HG03378 (cell line): ENCODE measurements around the gene PGAP6.
A peak's percentile ranks its signal among the peaks of the same experiment; 100 is the strongest.
"Not testable (repeated sequence)": the region's sequence is repeated elsewhere in the genome, so short reads cannot be mapped to it uniquely, and the experiment has no call there.

Experiments
- ATAC-seq: cut with Tn5 transposase; IDR thresholded peaks from one replicate; pipeline ENCODE4 v1.9.1; 2021; ENCODE audit warnings: mild to moderate bottlenecking, moderate library complexity; ENCODE audit not compliant: unreplicated experiment

Gene PGAP6

GRCh38 chr16:401468-402348 is 19.9 kb upstream of the PGAP6 start, which contains the start of gene DECR2:
Gene DECR2, plus strand, starts transcription at chr16:401885. Its CDS starts 79 bp downstream, at chr16:401964.
- ATAC-seq, result peak; percentile 38

GRCh38 chr16:400061-400591 is 18.3 kb upstream of the PGAP6 start:
- ATAC-seq, result no peak

DNA sequence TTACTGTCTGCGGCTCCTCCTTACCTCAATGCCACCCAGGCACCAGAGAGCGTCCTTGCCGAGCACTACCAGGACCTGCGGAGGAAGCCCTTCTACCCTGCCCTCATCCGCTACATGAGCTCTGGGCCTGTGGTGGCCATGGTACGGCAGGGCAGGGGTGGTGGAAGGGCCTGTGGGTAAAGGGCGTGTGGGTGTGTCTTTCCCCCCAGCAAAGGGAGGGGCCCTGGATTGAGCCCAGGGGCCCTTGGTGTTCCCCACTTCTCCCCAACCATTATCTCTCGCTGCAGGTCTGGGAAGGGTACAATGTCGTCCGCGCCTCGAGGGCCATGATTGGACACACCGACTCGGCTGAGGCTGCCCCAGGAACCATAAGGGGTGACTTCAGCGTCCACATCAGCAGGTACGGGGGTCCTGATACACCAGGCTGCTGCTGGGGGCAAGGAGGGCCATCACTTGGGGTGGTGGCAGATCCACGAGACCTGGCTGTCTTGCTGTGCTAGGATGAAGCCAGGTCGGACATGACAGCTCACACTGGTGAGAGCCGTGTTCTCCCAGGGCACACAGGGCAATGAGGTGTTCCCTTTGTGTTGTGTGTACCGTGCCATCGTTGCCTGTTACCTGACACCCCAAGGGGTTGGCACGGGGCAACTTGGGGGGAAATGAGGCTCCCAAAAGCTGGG is 17.7 kb upstream of the PGAP6 start:
- ATAC-seq, result no peak

DNA sequence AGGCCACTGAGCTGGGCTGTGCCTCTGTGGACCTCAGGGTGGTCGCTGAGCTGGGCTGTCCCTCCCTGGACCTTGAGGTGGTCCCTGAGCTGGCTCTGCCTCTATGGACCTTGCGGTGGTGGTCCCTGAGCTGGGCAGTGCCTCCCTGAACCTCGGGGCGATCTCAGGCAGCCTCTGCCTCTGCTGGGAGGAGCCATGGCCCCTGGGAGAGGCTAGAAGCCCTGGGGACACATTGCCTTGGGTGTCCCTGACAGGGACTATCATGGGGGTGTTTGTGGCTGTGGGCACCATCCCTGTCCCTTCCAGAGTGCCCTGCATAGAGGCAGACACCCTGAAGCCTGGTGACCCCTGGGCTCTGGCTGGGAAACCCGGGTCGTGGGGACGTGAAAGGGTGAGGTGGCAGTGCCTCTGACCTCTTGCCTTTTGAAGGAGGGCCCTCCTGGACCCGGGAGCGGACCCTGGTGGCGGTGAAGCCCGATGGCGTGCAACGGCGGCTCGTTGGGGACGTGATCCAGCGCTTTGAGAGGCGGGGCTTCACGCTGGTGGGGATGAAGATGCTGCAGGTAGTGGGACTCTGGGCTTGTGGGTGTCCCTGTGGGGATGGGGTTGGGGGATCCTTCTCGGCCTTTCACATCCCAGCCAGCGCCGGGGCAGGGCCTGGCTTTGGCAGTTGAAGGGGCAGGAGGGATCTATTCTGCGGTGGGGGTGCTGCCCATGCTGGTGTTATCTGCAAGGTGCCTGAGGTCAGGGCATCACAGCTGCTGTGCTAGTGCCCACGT is 17.0 kb upstream of the PGAP6 start:
- ATAC-seq, result no peak

- no peak for ATAC-seq
Measured at GRCh38 chr16:397736-398332, 16.1 kb upstream of the PGAP6 start.

DNA sequence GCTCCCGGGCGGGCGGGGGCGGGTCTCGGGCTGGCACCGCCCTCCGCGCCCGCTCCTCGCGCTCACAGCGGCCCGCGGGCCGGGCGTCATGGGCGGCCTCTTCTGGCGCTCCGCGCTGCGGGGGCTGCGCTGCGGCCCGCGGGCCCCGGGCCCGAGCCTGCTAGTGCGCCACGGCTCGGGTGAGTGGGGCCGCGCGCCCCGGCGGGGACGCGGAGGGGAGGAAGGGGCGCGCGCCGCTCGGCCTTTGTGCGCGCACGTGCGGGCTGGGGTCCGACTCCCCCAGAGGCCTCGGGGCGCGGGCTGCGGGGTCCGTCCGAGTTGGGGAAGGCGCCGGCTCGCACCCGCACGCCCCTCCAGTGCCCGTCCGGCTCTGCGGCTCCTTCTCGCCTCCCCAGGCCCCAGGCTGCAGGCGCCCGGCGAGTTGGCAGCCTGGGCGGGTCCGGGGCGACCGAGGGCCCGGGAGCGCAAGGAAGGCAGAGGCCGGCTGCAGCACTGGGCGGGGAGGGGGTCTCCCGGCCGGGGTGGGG is 15.4 kb upstream of the PGAP6 start, which contains the start of gene NME4:
NME4 (plus strand) TSS at position 65 of the 527 bp plus-strand sequence; CDS start at position 89, 24 bp downstream.
- no peak for ATAC-seq

- ATAC-seq, result no peak
Measured at GRCh38 chr16:396605-397004, 14.8 kb upstream of the PGAP6 start.

DNA sequence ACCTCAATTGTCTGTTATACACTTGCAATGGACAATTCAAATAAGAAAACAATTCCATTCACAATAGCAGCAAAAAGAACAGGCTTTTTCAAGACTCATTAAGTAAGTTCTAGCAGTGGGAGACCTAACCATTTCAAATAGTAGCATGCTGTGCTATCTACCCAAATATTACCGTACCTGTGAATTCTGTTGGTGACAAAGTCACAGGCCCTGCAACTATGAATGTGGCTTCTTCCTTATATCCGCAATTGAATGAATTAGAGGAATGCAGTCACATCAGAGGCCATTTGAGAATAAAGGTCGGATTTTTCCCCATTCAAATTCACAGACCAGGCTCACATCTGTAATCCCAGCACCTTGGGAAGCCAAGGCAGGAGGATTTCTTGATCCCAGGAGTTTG is 14.4 kb upstream of the PGAP6 start:
- ATAC-seq, result no peak

DNA sequence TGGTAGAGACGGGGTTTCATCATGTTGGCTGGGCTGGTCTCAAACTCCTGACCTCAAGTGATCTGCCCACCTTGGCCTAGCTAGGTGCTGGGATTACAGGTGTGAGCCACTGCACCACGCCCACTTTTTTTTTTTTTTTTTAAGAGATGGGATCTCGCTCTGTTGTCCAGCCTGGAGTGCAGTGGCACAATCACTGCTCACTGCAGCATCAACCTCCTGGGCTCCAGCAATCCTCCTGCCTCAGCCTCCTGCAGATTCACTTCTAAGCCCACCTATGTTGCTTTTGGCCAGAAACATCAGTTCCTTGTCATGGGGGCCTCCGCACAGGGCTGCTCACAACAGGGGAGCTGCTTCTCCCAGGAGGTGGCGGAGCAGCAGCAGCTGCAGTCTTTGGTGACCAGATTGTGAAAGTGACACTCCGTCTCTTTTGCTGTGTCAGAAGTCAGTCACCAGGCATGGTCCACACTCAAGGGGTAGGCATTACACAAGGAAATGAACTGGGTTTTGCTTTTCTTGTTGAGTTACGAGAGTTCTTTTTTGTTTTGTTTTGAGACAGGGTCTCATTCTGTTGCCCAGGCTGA is 10.8 kb upstream of the PGAP6 start:
- ATAC-seq, result no peak

DNA sequence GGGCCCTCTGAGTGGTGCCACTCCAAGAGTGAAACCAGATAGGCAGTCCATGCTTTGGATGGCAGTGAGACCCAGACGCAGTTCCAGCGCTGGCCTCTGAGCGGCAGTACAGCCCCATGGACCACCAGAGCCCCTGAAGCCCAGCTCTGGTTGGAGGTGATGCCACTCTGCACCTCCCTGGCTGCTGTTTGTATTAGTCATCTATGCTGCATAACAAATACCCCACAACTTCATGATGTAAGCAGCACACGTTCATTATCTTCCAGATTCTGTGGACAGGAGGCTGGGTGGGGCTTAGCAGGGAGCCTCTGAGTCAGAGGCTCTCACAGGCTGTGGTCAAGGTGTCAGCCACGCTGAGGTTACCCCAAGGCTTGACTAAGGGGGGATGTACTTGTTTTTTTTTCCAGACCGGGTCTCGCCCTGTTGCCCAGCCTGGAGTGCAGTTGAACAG is 10.1 kb upstream of the PGAP6 start:
- ATAC-seq, result no peak

GRCh38 chr16:389352-389751 is 7.6 kb upstream of the PGAP6 start:
- ATAC-seq, result no peak

GRCh38 chr16:387761-388666 is 6.2 kb upstream of the PGAP6 start:
- ATAC-seq, result not testable (repeated sequence)

DNA sequence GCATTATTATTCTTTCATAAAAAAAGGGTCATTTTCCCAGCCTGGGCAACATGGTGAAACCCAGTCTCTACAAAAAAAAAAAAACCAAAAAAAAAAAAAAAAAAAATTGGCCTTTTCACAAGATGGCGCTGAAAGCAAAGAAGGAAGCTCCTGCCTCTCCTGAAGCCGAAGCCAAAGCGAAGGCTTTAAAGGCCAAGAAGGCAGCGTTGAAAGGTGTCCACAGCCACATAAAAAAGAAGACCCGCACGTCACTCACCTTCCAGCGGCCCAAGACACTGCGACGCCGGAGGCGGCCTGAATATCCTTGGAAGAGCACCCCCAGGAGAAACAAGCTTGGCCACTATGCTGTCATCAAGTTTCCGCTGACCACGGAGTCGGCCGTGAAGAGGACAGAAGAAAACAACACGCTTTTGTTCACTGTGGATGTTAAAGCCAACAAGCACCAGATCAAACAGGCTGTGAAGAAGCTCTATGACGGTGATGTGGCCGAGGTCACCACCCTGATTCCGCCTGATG is 4.9 kb upstream of the PGAP6 start:
- ATAC-seq, result no peak

GRCh38 chr16:383326-384051 is 1.7 kb upstream of the PGAP6 start:
- peak; percentile 40 for ATAC-seq

DNA sequence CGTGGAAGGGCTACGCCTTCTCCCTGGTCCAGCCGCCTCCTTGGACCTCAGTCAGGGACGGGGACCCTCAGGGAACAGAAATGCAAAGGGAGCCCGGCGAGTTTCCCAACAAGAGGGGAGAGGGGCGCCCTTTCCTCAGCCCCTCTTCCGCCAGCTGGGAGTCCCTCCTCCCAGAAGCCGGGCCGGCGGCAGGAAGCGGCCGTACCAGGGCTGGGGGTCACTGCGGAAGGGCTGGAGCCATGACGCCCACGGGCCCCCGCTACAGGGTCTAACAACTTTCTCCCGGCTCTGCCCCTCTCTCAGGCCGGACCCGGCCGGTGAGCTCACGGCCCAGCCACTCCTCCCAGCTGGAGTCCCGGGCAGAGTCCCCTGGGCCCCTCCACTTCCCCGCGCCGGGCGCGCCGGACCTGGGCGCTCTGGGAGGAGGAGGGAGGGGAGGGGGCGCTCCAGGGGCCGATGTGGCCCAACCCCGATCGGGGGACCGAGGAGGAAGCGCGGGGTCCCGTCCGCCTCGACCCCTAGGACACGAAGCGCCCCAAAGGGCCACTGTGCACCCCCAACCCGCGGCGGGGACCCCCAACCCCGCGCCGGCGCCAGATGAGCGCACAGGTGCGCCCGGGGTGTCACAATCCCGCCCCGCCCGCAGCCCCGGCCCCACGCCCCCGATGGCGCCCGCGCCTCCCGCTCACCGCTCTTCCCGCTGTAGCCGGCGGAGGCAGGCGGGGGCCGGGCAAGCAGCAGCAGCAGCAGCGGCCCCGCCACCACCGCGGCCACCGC is 578 bp downstream of the PGAP6 start:
- ATAC-seq, result no peak

DNA sequence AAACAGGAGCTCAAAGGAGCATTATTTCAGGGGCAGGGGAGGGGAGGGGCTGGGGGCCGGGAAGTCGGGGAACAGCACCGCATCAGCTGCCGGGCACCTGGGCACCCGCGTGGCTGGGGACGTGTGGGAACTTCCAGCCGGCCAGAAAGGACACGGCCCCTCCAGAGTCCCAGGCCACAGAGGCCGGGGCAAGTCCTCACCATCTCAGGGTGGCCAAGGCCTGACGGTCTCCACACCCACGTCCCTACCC is 1.1 kb downstream of the PGAP6 start:
- ATAC-seq, result no peak

DNA sequence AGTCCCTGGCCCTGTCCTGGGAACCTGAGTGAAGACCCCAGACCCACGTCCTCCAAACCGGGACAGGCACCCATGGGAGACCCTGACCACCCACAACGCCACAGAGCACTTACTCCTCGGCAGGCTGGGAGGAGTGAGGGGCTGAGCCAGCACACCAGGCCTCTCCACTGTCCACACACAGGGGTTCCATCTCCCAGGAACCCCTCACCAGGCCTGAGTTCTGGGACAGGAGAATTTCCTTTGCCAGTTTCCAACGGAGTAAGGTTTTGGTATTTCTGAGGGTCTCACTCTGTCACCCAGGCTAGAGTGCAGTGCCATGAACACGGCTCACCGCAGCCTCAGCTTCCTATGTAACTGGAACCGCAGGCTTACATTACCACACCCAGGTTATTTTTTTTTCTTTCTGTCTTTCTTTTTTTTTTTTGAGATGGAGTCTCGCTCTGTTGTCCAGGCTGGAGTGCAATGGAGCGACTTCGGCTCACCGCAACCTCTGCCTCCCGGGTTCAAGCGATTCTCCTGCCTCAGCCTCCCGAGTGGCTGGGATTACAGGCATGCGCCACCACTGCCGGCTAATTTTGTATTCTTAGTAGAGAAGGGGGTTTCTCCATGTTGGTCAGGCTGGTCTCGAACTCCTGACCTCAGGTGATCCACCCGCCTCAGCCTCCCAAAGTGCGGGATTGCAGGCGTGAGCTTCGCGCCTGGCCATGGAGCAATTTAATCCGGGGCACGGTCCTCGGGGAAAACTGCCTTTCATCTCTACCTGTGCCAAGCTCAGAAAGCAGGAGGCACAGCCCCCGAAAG is 1.6 kb downstream of the PGAP6 start:
- ATAC-seq, result no peak
